ENCODE data around the gene CALML6.

CALML6 gene

DNA sequence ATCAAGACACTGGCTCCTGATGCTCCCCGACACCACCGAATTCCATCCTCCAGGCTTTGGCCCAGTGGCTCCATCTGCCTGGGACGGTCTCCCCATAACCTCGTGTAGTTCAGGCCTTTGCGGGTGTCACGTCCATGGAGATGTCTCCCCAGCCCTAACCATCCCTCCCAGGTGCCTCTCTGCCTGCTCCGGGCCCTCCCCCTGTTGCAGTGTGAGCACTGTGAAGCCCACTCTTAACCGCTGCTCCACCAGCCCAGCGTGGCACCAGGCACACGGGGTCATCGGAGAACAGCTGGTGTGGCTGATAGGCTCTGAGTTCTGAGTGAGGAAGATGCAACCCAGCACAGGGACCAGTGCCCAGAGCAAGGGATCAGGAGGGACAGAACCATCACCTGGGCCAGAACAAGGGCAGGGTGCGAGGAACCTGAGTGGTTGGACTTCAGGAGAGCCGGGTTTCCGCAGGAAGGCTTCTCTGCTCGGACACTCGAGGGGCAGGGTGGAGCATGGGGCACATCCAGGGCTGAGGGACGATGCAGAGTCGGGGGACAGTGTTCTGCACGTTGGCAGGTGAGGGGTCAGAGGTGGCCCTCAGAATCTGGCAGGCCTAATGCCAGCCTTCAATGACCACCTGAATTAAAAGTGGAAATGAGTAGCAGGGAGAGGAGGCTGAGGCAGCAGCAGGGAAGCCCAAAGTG is 21.6 kb upstream of the CALML6 start:
- Histone ChIP-seq H2BK5ac (ENCODE audit: low read depth, low read length, poor library complexity) (no peak overlapping the region), H3K14ac (ENCODE audit: low read length) (no peak overlapping the region)

DNA sequence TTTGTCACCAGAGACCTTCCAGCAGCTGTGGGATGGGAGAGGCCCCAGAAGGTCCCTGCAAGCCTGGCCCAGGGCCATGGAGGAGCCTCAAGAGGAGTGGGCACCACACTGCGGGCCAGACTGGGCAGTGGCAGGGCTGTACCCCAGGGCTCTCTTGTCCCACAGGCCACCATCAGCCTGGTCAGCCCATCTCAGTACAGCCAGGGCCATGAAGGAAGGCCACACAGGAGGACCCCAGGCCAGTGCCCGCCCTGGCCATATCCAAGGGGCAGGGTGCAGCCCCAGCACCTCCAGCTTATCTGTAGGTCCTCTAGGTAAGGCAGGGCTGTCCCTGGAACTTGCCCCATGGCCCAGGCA is 21.1 kb upstream of the CALML6 start:
- H2BK120ac ChIP-seq (ENCODE audit: insufficient read depth, low read length, poor library complexity), result no peak overlapping the region
- WGBS (ENCODE audit: extremely low coverage, insufficient coverage, insufficient read length), result no CpG with 5 or more reads among the region's 2 CpGs
- H3K4ac ChIP-seq (ENCODE audit: low read depth, low read length), result no peak overlapping the region
- no peaks in the 10 kb centered on the region for H3K36me3 ChIP-seq (ENCODE audit: control insufficient read depth in 1 of 2, insufficient read depth in 2 of 2, low read length in 2 of 2)
- H3K14ac ChIP-seq (ENCODE audit: low read length), result no peak overlapping the region
- H3K23ac ChIP-seq (ENCODE audit: low read length), result no peak overlapping the region
- no peak overlapping the region for H4K12ac ChIP-seq (ENCODE audit: low read depth, low read length)
- no peak overlapping the region for H2BK5ac ChIP-seq (ENCODE audit: low read depth, low read length, poor library complexity)
- no peak for DNase-seq
- no peaks in the 10 kb centered on the region for H3K27me3 ChIP-seq (ENCODE audit: insufficient read depth, low read length)
- no peak overlapping the region for H3K18ac ChIP-seq (ENCODE audit: low read length)
- no peak overlapping the region for H3K4me2 ChIP-seq (ENCODE audit: low read length)
- H4K8ac ChIP-seq (ENCODE audit: low read depth, low read length), result no peak overlapping the region
- peaks cover 13% of the 10 kb centered on the region for H3K79me1 ChIP-seq (ENCODE audit: low read length)
- H4K91ac ChIP-seq (ENCODE audit: low read depth, low read length), result no peak overlapping the region
- H3K4me3 ChIP-seq (ENCODE audit: low read depth, low read length), result no peak overlapping the region
- H2AK5ac ChIP-seq (ENCODE audit: low read length), result no peak overlapping the region
- H2AFZ ChIP-seq (ENCODE audit: insufficient read depth, low read length, poor library complexity), result no peak overlapping the region
- no peak overlapping the region for H3K27ac ChIP-seq (ENCODE audit: low read depth, low read length)
- peaks cover 6 to 17% of the 10 kb centered on the region in 2 experiments for H3K4me1 ChIP-seq (ENCODE audit: control insufficient read depth in 1 of 2, insufficient read depth in 2 of 2, low read length in 2 of 2)
- H3K79me2 ChIP-seq (ENCODE audit: control insufficient read depth, insufficient read depth, low read length, poor library complexity), result peaks cover 13% of the 10 kb centered on the region
- peaks cover 3% of the 10 kb centered on the region for H3K9me3 ChIP-seq (ENCODE audit: insufficient read depth, low read depth, low read length)
- no peak overlapping the region for H3K9ac ChIP-seq (ENCODE audit: low read length)
- no peak overlapping the region for H2BK12ac ChIP-seq (ENCODE audit: low read length)

More for the DNA sequence above, 21.6 kb upstream of the CALML6 start:
- H3K4me1 ChIP-seq (ENCODE audit: control insufficient read depth in 1 of 2, insufficient read depth in 2 of 2, low read length in 2 of 2), result peaks cover 6 to 21% of the 10 kb centered on the region in 2 experiments
- H3K4me2 ChIP-seq (ENCODE audit: low read length), result no peak overlapping the region
- H3K23ac ChIP-seq (ENCODE audit: low read length), result no peak overlapping the region
- H2AK5ac ChIP-seq (ENCODE audit: low read length), result peak overlapping the region; percentile 44
- no peak overlapping the region for H2AFZ ChIP-seq (ENCODE audit: insufficient read depth, low read length, poor library complexity)
- no peaks in the 10 kb centered on the region for H3K27me3 ChIP-seq (ENCODE audit: insufficient read depth, low read length)
- peak overlapping the region; percentile 22 for H4K12ac ChIP-seq (ENCODE audit: low read depth, low read length)
- no peak overlapping the region for H3K9ac ChIP-seq (ENCODE audit: low read length)
- peaks cover 3% of the 10 kb centered on the region for H3K9me3 ChIP-seq (ENCODE audit: insufficient read depth, low read depth, low read length)
- no peak overlapping the region for H3K18ac ChIP-seq (ENCODE audit: low read length)
- H2BK120ac ChIP-seq (ENCODE audit: insufficient read depth, low read length, poor library complexity), result no peak overlapping the region
- no peak for DNase-seq
- H4K91ac ChIP-seq (ENCODE audit: low read depth, low read length), result no peak overlapping the region
- H2BK12ac ChIP-seq (ENCODE audit: low read length), result no peak overlapping the region
- H4K8ac ChIP-seq (ENCODE audit: low read depth, low read length), result no peak overlapping the region
- H3K36me3 ChIP-seq (ENCODE audit: control insufficient read depth in 1 of 2, insufficient read depth in 2 of 2, low read length in 2 of 2), result no peaks in the 10 kb centered on the region
- no peak overlapping the region for H3K27ac ChIP-seq (ENCODE audit: low read depth, low read length)
- peaks cover 13% of the 10 kb centered on the region for H3K79me1 ChIP-seq (ENCODE audit: low read length)
- WGBS (ENCODE audit: extremely low coverage, insufficient coverage, insufficient read length), result no CpG with 5 or more reads among the region's 19 CpGs
- H3K79me2 ChIP-seq (ENCODE audit: control insufficient read depth, insufficient read depth, low read length, poor library complexity), result peaks cover 15% of the 10 kb centered on the region
- H3K4me3 ChIP-seq (ENCODE audit: low read depth, low read length), result no peak overlapping the region
- H3K4ac ChIP-seq (ENCODE audit: low read depth, low read length), result no peak overlapping the region

DNA sequence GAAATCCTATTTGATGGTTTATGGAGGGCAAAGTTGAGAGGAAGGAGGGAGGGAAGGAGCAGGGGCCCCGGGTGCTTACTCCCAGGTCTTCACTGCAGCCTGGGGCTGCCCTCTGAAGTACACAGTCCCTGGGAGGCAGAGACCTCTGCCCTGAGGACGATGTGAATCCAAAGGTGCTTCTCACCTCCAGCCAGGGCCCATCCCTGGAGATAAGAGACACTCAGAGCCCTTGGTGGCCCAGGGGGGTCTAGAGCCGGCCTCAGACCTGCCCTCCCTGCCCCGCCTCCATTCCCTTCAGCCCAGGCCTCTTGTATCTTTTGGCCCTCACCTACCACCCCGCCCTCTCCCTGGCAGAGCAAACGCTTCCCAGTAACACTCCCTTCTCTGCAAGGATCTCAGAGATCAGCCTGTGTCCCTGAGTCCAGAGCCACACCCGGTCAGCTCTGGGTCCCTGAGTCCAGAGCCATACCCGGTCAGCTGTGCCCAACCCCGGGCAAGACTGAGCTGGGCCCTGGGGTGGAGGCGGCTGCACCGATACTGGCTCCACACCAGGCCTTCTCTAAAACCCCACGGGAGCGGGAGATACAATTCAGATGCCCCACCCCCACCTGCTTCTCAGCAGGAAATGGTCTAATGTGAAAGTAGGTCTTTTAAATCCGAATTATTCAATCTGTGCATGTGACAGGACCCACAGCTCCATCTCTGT is 20.6 kb upstream of the CALML6 start:
- H3K9me3 ChIP-seq (ENCODE audit: insufficient read depth, low read depth, low read length), result peaks cover 3% of the 10 kb centered on the region
- H3K27me3 ChIP-seq (ENCODE audit: insufficient read depth, low read length), result no peaks in the 10 kb centered on the region
- no peak overlapping the region for H2BK120ac ChIP-seq (ENCODE audit: insufficient read depth, low read length, poor library complexity)
- H3K14ac ChIP-seq (ENCODE audit: low read length), result no peak overlapping the region
- H4K8ac ChIP-seq (ENCODE audit: low read depth, low read length), result no peak overlapping the region
- H3K4me1 ChIP-seq (ENCODE audit: control insufficient read depth in 1 of 2, insufficient read depth in 2 of 2, low read length in 2 of 2), result peaks cover 6 to 17% of the 10 kb centered on the region in 2 experiments
- no peak overlapping the region for H3K9ac ChIP-seq (ENCODE audit: low read length)
- no peaks in the 10 kb centered on the region for H3K36me3 ChIP-seq (ENCODE audit: control insufficient read depth in 1 of 2, insufficient read depth in 2 of 2, low read length in 2 of 2)
- no peak overlapping the region for H3K18ac ChIP-seq (ENCODE audit: low read length)
- no CpG with 5 or more reads among the region's 14 CpGs for WGBS (ENCODE audit: extremely low coverage, insufficient coverage, insufficient read length)
- peaks cover 11% of the 10 kb centered on the region for H3K79me2 ChIP-seq (ENCODE audit: control insufficient read depth, insufficient read depth, low read length, poor library complexity)
- H3K4ac ChIP-seq (ENCODE audit: low read depth, low read length), result no peak overlapping the region
- H2BK12ac ChIP-seq (ENCODE audit: low read length), result no peak overlapping the region
- H2AFZ ChIP-seq (ENCODE audit: insufficient read depth, low read length, poor library complexity), result no peak overlapping the region
- H2AK5ac ChIP-seq (ENCODE audit: low read length), result no peak overlapping the region
- H3K4me3 ChIP-seq (ENCODE audit: low read depth, low read length), result no peak overlapping the region
- H3K23ac ChIP-seq (ENCODE audit: low read length), result no peak overlapping the region
- no peak overlapping the region for H2BK5ac ChIP-seq (ENCODE audit: low read depth, low read length, poor library complexity)
- DNase-seq, result no peak
- peaks cover 13% of the 10 kb centered on the region for H3K79me1 ChIP-seq (ENCODE audit: low read length)
- H3K4me2 ChIP-seq (ENCODE audit: low read length), result no peak overlapping the region
- no peak overlapping the region for H4K12ac ChIP-seq (ENCODE audit: low read depth, low read length)
- H4K91ac ChIP-seq (ENCODE audit: low read depth, low read length), result no peak overlapping the region
- H3K27ac ChIP-seq (ENCODE audit: low read depth, low read length), result no peak overlapping the region

DNA sequence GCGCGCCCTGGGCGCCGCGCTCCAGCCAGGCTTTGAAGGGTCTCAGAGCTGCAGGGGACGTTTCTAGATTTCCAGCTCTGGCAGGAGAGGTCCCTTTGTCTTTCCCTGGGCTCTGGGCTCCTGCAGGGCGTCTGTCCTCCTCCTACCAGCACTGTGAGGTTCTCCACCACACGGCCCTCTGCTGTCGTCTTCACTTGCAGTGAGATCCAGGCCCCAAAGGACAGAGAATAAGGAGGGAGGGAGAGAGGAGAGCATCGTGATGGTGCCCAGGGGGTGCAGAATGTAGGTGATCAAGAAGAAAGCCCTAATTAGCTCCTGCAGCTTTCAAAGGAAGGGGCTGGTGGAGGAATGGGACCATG is 20.0 kb upstream of the CALML6 start:
- WGBS (ENCODE audit: extremely low coverage, insufficient coverage, insufficient read length), result no CpG with 5 or more reads among the region's 10 CpGs
- H2BK120ac ChIP-seq (ENCODE audit: insufficient read depth, low read length, poor library complexity), result no peak overlapping the region
- no peak overlapping the region for H3K4me2 ChIP-seq (ENCODE audit: low read length)
- no peak overlapping the region for H2BK12ac ChIP-seq (ENCODE audit: low read length)
- H3K4ac ChIP-seq (ENCODE audit: low read depth, low read length), result no peak overlapping the region
- H3K4me1 ChIP-seq (ENCODE audit: control insufficient read depth in 1 of 2, insufficient read depth in 2 of 2, low read length in 2 of 2), result peaks cover 6 to 17% of the 10 kb centered on the region in 2 experiments
- H3K27ac ChIP-seq (ENCODE audit: low read depth, low read length), result no peak overlapping the region
- H3K36me3 ChIP-seq (ENCODE audit: control insufficient read depth in 1 of 2, insufficient read depth in 2 of 2, low read length in 2 of 2), result no peaks in the 10 kb centered on the region
- DNase-seq, result no peak
- no peaks in the 10 kb centered on the region for H3K27me3 ChIP-seq (ENCODE audit: insufficient read depth, low read length)
- no peak overlapping the region for H3K9ac ChIP-seq (ENCODE audit: low read length)
- H4K91ac ChIP-seq (ENCODE audit: low read depth, low read length), result no peak overlapping the region
- peaks cover 3% of the 10 kb centered on the region for H3K9me3 ChIP-seq (ENCODE audit: insufficient read depth, low read depth, low read length)
- no peak overlapping the region for H4K8ac ChIP-seq (ENCODE audit: low read depth, low read length)
- no peak overlapping the region for H2BK5ac ChIP-seq (ENCODE audit: low read depth, low read length, poor library complexity)
- H4K12ac ChIP-seq (ENCODE audit: low read depth, low read length), result no peak overlapping the region
- no peak overlapping the region for H3K4me3 ChIP-seq (ENCODE audit: low read depth, low read length)
- H3K23ac ChIP-seq (ENCODE audit: low read length), result no peak overlapping the region
- peaks cover 7% of the 10 kb centered on the region for H3K79me2 ChIP-seq (ENCODE audit: control insufficient read depth, insufficient read depth, low read length, poor library complexity)
- H3K14ac ChIP-seq (ENCODE audit: low read length), result no peak overlapping the region
- H3K79me1 ChIP-seq (ENCODE audit: low read length), result peaks cover 9% of the 10 kb centered on the region
- no peak overlapping the region for H3K18ac ChIP-seq (ENCODE audit: low read length)
- H2AFZ ChIP-seq (ENCODE audit: insufficient read depth, low read length, poor library complexity), result no peak overlapping the region
- no peak overlapping the region for H2AK5ac ChIP-seq (ENCODE audit: low read length)

All from trophoblast cell (in vitro differentiated cells and primary cell).